SK-N-SH (cell line): Measurements from ENCODE around the gene SDHA. TPM values are rescaled to one million over a fixed set of nuclear protein-coding genes. Genes with fewer than 3 reads are reported as not detected.
A peak's percentile ranks its signal among the peaks of the same experiment; 100 is the strongest.

Experiments used
- CTCF ChIA-PET: fragments of 300-600, 350-600 bp; formaldehyde crosslinking; extraction: SDS; loops from one replicate; lab custom pipeline; 2021; lab: Yijun Ruan, JAX
- POLR2A ChIA-PET: fragments of 350-600 bp; sonication (Branson Sonifier 250); formaldehyde crosslinking; extraction: SDS; loops from one replicate; lab custom pipeline; 2020; ENCODE audit warnings: antibody characterized with exemption, inconsistent platforms; lab: Yijun Ruan, JAX
- DNase-seq: peaks from one replicate; pipeline ENCODE4 v3.0.0; 2012
- H2AFZ ChIP-seq: fragments of 200-600 bp; sonication (generic); 2 replicates; pipeline ENCODE4 v1.8.1; 2016; ENCODE audit warnings: antibody characterized with exemption, mild to moderate bottlenecking, low read depth
- H3F3A ChIP-seq: fragments of 200-600 bp; sonication (generic); replicated peaks from 2 replicates; pipeline ENCODE3; 2016; ENCODE audit warnings: antibody characterized with exemption, mild to moderate bottlenecking; ENCODE audit not compliant: insufficient read depth
- H3K27ac ChIP-seq, 2 experiments: fragments of 200-500 bp in 1 of 2; fragments of 200-600 bp in 1 of 2; sonication (Bioruptor generic) in 1 of 2; sonication (generic), shearing (Covaris generic) in 1 of 2; 2 replicates each; pipeline versions ENCODE4 v1.5.1 to v1.6.1; 2014 to 2016; ENCODE audit warnings: low read depth in 2 of 2, inconsistent platforms in 1 of 2, low read length in 1 of 2, mild to moderate bottlenecking in 1 of 2, mixed read lengths in 1 of 2
- H3K27me3 ChIP-seq: fragments of 200-600 bp; sonication (generic), shearing (Covaris generic); 2 replicates; pipeline ENCODE4 v1.6.1; 2016; ENCODE audit warnings: mixed run types; ENCODE audit not compliant: insufficient read depth
- H3K36me3 ChIP-seq, 2 experiments: fragments of 200-500 bp in 1 of 2; fragments of 200-600 bp in 1 of 2; sonication (Bioruptor generic) in 1 of 2; sonication (generic) in 1 of 2; replicated peaks in 1 of 2; 2 replicates each; pipeline versions ENCODE3 to v1.5.1; 2014 to 2016; ENCODE audit warnings: low read length in 1 of 2, mild to moderate bottlenecking in 1 of 2; ENCODE audit not compliant: insufficient read depth in 2 of 2, control insufficient read depth in 1 of 2
- H3K4me1 ChIP-seq, 2 experiments: fragments of 200-500 bp in 1 of 2; fragments of 200-600 bp in 1 of 2; sonication (Bioruptor generic) in 1 of 2; sonication (generic), shearing (Covaris generic) in 1 of 2; 2 replicates each; pipeline versions ENCODE4 v1.5.1 to v1.6.1; 2014 to 2016; ENCODE audit warnings: low read depth in 1 of 2, low read length in 1 of 2, mixed run types in 1 of 2; ENCODE audit not compliant: insufficient read depth in 2 of 2, control insufficient read depth in 1 of 2
- H3K4me2 ChIP-seq: fragments of 200-600 bp; sonication (generic), shearing (Covaris generic); 2 replicates; pipeline ENCODE4 v1.6.1; 2017; ENCODE audit warnings: mixed run types
- H3K4me3 ChIP-seq, 2 experiments: fragments of 200-500 bp in 1 of 2; fragments of 200-600 bp in 1 of 2; sonication (Bioruptor generic) in 1 of 2; sonication (generic), shearing (Covaris generic) in 1 of 2; 2 replicates each; pipeline versions ENCODE4 v1.5.1 to v1.8.1; 2014 to 2016; ENCODE audit warnings: low read depth in 2 of 2, inconsistent platforms in 1 of 2, low read length in 1 of 2, mild to moderate bottlenecking in 1 of 2, mixed read lengths in 1 of 2, moderate library complexity in 1 of 2
- H3K79me2 ChIP-seq: fragments of 200-600 bp; sonication (generic); 2 replicates; pipeline ENCODE4 v1.8.1; 2017; ENCODE audit warnings: mild to moderate bottlenecking; ENCODE audit not compliant: insufficient read depth
- H3K9ac ChIP-seq: fragments of 200-600 bp; sonication (generic); 2 replicates; pipeline ENCODE4 v1.6.1; 2017; ENCODE audit warnings: mixed run types
- H3K9me2 ChIP-seq: fragments of 200-600 bp; sonication (generic); 2 replicates; pipeline ENCODE4 v1.6.1; 2017; ENCODE audit warnings: mixed run types
- H3K9me3 ChIP-seq: fragments of 200-600 bp; sonication (generic); 2 replicates; pipeline ENCODE4 v1.6.1; 2017; ENCODE audit warnings: mixed run types, mild to moderate bottlenecking, moderate library complexity
- H4K20me1 ChIP-seq: fragments of 200-600 bp; sonication (generic); 2 replicates; pipeline ENCODE4 v1.6.1; 2017; ENCODE audit warnings: mild to moderate bottlenecking, mixed run types; ENCODE audit not compliant: insufficient read depth
- CHD2 ChIP-seq: fragments of 150-350 bp; IDR thresholded peaks from 2 replicates; pipeline ENCODE4 v1.6.1; 2018; ENCODE audit warnings: low read length; ENCODE audit not compliant: partially characterized antibody
- ELF1 ChIP-seq: IDR thresholded peaks from 2 replicates; pipeline ENCODE4 v1.4.0; 2012
- FOXJ3 ChIP-seq: sonication (generic); formaldehyde crosslinking; IDR thresholded peaks from 2 replicates; pipeline ENCODE4 v1.5.1; 2020; ENCODE audit warnings: mild to moderate bottlenecking, missing genetic modification reagents
- GABPA ChIP-seq: IDR thresholded peaks from 2 replicates; pipeline ENCODE4 v1.4.0; 2012; ENCODE audit warnings: low read depth, mild to moderate bottlenecking
- GATA2 ChIP-seq: sonication (generic); formaldehyde crosslinking; IDR thresholded peaks from 2 replicates; pipeline ENCODE4 v1.5.0; 2020; ENCODE audit warnings: mild to moderate bottlenecking, missing genetic modification reagents
- MXI1 ChIP-seq: IDR thresholded peaks from 2 replicates; pipeline ENCODE4 v1.6.1; 2012; ENCODE audit warnings: mild to moderate bottlenecking, low read depth, low read length, improper control_type of control experiment
- NFIC ChIP-seq: IDR thresholded peaks from 2 replicates; pipeline ENCODE4 v1.4.0; 2012; ENCODE audit warnings: borderline replicate concordance
- POLR2AphosphoS5 ChIP-seq: IDR thresholded peaks from 2 replicates; pipeline ENCODE4 v1.6.1; 2012; ENCODE audit warnings: low read depth, low read length
- RCOR1 ChIP-seq: fragments of 150-350 bp; IDR thresholded peaks from 2 replicates; pipeline ENCODE4 v1.6.1; 2017; ENCODE audit warnings: antibody characterized with exemption, low read length
- RFX5 ChIP-seq: IDR thresholded peaks from 2 replicates; pipeline ENCODE4 v1.6.1; 2012; ENCODE audit warnings: mild to moderate bottlenecking, improper control_type of control experiment, low read length
- RXRA ChIP-seq: IDR thresholded peaks from 2 replicates; pipeline ENCODE4 v1.4.0; 2012; ENCODE audit warnings: low read depth, mild to moderate bottlenecking, borderline replicate concordance
- SMC3 ChIP-seq: IDR thresholded peaks from 2 replicates; pipeline ENCODE4 v1.6.1; 2012; ENCODE audit warnings: low read depth, low read length, improper control_type of control experiment
- TCF12 ChIP-seq: IDR thresholded peaks from 2 replicates; pipeline ENCODE4 v1.4.0; 2012
- TEAD4 ChIP-seq: IDR thresholded peaks from 2 replicates; pipeline ENCODE4 v1.4.0; 2012; ENCODE audit warnings: mild to moderate bottlenecking, borderline replicate concordance; ENCODE audit not compliant: insufficient read depth
- YY1 ChIP-seq: IDR thresholded peaks from 2 replicates; pipeline ENCODE4 v1.4.0; 2012; ENCODE audit warnings: low read depth, mild to moderate bottlenecking
- WGBS: methylation state at CpG from one replicate; pipeline ENCODE4 v1.1.6; 2017; ENCODE audit warnings: low lambda C conversion rate; 5-methylcytosine and 5-hydroxymethylcytosine counted together
- polyA plus RNA-seq, 3 experiments: library from polyadenylated mRNA; depleted of rRNA; stranded (reverse); fragments of >200 nt; gene quantifications; 2 replicates each; pipeline ENCODE4 v1.2.3, GENCODE V29; 2012
- TF ChIP-seq, protein P1 (sequence below): IDR thresholded peaks from 2 replicates; pipeline ENCODE4 v1.4.0; 2012; ENCODE audit warnings: low read depth
- TF ChIP-seq, protein P2 (sequence below): IDR thresholded peaks from 2 replicates; pipeline ENCODE4 v1.4.0; 2012; ENCODE audit warnings: low read depth, borderline replicate concordance
- TF ChIP-seq, protein P3 (sequence below): fragments of 200-600 bp; sonication (generic); IDR thresholded peaks from 2 replicates; pipeline ENCODE4 v1.6.1; 2017; ENCODE audit warnings: antibody characterized with exemption, mild to moderate bottlenecking, moderate library complexity
- TF ChIP-seq, protein P4 (sequence below): IDR thresholded peaks from 2 replicates; pipeline ENCODE4; 2012

SDHA gene
- polyA plus RNA-seq, 1 of the 3 experiments (the other 2 are of a cell fraction), result 106 TPM

DNA sequence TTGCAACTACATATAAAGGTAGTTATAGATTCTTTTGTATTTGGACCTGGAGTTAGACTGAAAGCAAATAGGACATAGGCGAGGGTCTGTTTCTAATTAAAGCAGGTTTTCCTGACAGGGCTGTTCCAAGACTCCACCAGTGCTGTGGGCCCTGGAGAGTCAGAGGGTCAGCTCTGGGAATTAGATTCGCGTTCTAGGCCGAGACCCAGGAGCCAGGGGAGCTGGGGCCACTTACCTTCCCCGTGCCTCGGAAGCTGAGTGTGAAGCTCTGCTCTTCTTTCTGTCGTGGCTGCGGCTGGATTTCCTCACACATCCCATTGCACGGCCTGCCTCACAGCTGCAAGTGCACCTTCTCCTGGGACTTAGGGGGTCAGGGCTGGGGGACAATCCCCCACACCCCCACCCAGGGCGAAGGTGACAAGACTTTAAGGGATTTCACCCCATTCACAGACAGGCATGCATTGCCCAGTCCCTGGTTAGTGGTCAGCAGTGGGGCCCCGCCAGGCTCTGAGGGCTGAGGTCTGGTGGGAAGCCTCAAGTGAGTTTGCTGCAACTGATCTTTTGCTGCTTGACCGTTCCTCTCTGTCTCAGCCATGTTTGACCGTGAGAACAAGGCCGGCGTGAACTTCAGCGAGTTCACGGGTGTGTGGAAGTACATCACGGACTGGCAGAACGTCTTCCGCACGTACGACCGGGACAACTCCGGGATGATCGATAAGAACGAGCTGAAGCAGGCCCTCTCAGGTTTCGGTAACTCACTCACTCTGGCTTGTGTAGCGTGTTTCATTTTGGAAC lies 88.1 kb downstream of the SDHA start:
- H3K9me3 ChIP-seq, result no peaks in the 10 kb centered on the region
- ChIA-PET POLR2A (no interaction called here), CTCF (interaction anchor here (1.0 kb wide), 1 partner anchor 126 kb away, joined by 3 read pairs; no protein-coding TSS in a partner anchor)
- peaks cover 4 to 50% of the 10 kb centered on the region in 2 experiments for H3K36me3 ChIP-seq
- H3K27me3 ChIP-seq, result no peaks in the 10 kb centered on the region
- H3K4me1 ChIP-seq, result peaks cover 0 to 12% of the 10 kb centered on the region in 2 experiments; a peak in 1 of 4 replicates
- TF ChIP-seq FOXJ3 (CRISPR knock-in tag) (no peak), SMC3 (no peak), TEAD4 (no peak), RFX5 (no peak), YY1 (no peak), GABPA (no peak), MXI1 (no peak), GATA2 (CRISPR knock-in tag) (no peak), RCOR1 (no peak), POLR2AphosphoS5 (no peak), ELF1 (no peak), RXRA (no peak), NFIC (no peak), CHD2 (no peak), TCF12 (no peak)
- TF ChIP-seq, protein P1, sequence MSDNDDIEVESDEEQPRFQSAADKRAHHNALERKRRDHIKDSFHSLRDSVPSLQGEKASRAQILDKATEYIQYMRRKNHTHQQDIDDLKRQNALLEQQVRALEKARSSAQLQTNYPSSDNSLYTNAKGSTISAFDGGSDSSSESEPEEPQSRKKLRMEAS, result no peak
- TF ChIP-seq, protein P2, sequence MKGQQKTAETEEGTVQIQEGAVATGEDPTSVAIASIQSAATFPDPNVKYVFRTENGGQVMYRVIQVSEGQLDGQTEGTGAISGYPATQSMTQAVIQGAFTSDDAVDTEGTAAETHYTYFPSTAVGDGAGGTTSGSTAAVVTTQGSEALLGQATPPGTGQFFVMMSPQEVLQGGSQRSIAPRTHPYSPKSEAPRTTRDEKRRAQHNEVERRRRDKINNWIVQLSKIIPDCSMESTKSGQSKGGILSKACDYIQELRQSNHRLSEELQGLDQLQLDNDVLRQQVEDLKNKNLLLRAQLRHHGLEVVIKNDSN, result no peak
- TF ChIP-seq, protein P3, sequence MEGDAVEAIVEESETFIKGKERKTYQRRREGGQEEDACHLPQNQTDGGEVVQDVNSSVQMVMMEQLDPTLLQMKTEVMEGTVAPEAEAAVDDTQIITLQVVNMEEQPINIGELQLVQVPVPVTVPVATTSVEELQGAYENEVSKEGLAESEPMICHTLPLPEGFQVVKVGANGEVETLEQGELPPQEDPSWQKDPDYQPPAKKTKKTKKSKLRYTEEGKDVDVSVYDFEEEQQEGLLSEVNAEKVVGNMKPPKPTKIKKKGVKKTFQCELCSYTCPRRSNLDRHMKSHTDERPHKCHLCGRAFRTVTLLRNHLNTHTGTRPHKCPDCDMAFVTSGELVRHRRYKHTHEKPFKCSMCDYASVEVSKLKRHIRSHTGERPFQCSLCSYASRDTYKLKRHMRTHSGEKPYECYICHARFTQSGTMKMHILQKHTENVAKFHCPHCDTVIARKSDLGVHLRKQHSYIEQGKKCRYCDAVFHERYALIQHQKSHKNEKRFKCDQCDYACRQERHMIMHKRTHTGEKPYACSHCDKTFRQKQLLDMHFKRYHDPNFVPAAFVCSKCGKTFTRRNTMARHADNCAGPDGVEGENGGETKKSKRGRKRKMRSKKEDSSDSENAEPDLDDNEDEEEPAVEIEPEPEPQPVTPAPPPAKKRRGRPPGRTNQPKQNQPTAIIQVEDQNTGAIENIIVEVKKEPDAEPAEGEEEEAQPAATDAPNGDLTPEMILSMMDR, result no peak
- TF ChIP-seq, protein P4, sequence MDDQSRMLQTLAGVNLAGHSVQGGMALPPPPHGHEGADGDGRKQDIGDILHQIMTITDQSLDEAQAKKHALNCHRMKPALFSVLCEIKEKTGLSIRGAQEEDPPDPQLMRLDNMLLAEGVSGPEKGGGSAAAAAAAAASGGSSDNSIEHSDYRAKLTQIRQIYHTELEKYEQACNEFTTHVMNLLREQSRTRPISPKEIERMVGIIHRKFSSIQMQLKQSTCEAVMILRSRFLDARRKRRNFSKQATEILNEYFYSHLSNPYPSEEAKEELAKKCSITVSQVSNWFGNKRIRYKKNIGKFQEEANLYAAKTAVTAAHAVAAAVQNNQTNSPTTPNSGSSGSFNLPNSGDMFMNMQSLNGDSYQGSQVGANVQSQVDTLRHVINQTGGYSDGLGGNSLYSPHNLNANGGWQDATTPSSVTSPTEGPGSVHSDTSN, result no peak
- H3K9me2 ChIP-seq, result no peaks in the 10 kb centered on the region
- peaks cover 53% of the 10 kb centered on the region; the same call in 1 of the 2 replicates for H3K79me2 ChIP-seq
- H3F3A ChIP-seq, result no peaks in the 10 kb centered on the region
- H2AFZ ChIP-seq, result no peak overlapping the region
- H3K27ac ChIP-seq, result no peak overlapping the region; a peak in 1 of 4 replicates
- H4K20me1 ChIP-seq, result peaks cover 76% of the 10 kb centered on the region
- H3K9ac ChIP-seq, result no peak overlapping the region
- no peak overlapping the region for H3K4me2 ChIP-seq
- no peak overlapping the region for H3K4me3 ChIP-seq
- 95% methylated on average over 28 of the region's 28 CpGs for WGBS
- DNase-seq, result peak; percentile 51

Other genes with a start within 250 kb of the SDHA start
- 0.18 and 0.21 TPM in 2 replicates for gene PLEKHG4B, start 126.2 kb upstream of the SDHA start, polyA plus RNA-seq (2012; rRNA removed)
- gene LRRC14B, start 26.8 kb upstream of the SDHA start, polyA plus RNA-seq (2012; rRNA removed), result not detected in 2 replicates
- gene CCDC127, start 167 bp upstream of the SDHA start, polyA plus RNA-seq (2012; rRNA removed), result 3.7 and 3.9 TPM in 2 replicates
- 323 and 347 TPM in 2 replicates for gene PDCD6, start 53.3 kb downstream of the SDHA start, polyA plus RNA-seq (2012; rRNA removed)
- 0.71 and 0.99 TPM in 2 replicates for gene AHRR, start 103.4 kb downstream of the SDHA start, polyA plus RNA-seq (2012; rRNA removed)
- gene EXOC3, start 224.9 kb downstream of the SDHA start, polyA plus RNA-seq (2012; rRNA removed), result 23.0 and 25.7 TPM in 2 replicates